ENCODE data around the gene ASIC4. TPM values are rescaled to one million over a fixed set of nuclear protein-coding genes. Genes with fewer than 3 reads are reported as not detected.

The ASIC4 gene
- polyA plus RNA-seq, 6 donors from 2014 or later: not detected

Other genes with a start within 250 kb of the ASIC4 start
- gene DNAJB2, start 235.1 kb upstream of the ASIC4 start, polyA plus RNA-seq (ENCODE audit: low read depth in 6 of 6): 10 to 100 TPM in 1 of 6 donors, 1 to 10 TPM in 5; 1.1 to 12.9 (median 8.8) TPM
- under 1 TPM in 4 of 6 donors, not detected in 2; 0.29 to 0.80 (median 0.59) TPM for gene PTPRN, start 205.1 kb upstream of the ASIC4 start, polyA plus RNA-seq (ENCODE audit: low read depth in 6 of 6)
- gene RESP18, start 181.7 kb upstream of the ASIC4 start, polyA plus RNA-seq (ENCODE audit: low read depth in 6 of 6): not detected
- 10 to 100 TPM; 49.4 to 78.6 (median 56.3) TPM for gene DNPEP, start 126.6 kb upstream of the ASIC4 start, polyA plus RNA-seq (ENCODE audit: low read depth in 6 of 6)
- not detected for gene DES, start 96.1 kb upstream of the ASIC4 start, polyA plus RNA-seq (ENCODE audit: low read depth in 6 of 6)
- gene SPEG, start 79.6 kb upstream of the ASIC4 start, polyA plus RNA-seq (ENCODE audit: low read depth in 6 of 6): under 1 TPM in 1 of 6 donors, not detected in 5; 0.18 TPM
- 10 to 100 TPM; 18.2 to 38.8 (median 22.9) TPM for gene GMPPA, start 15.6 kb upstream of the ASIC4 start, polyA plus RNA-seq (ENCODE audit: low read depth in 6 of 6)
- gene CHPF, start 29.3 kb downstream of the ASIC4 start, polyA plus RNA-seq (ENCODE audit: low read depth in 6 of 6): 1 to 10 TPM in 1 of 6 donors, under 1 TPM in 5; 0.17 to 5.0 (median 0.41) TPM
- 1 to 10 TPM in 1 of 6 donors, not detected in 5; 1.2 TPM for gene TMEM198, start 29.5 kb downstream of the ASIC4 start, polyA plus RNA-seq (ENCODE audit: low read depth in 6 of 6)
- not detected for gene OBSL1, start 57.1 kb downstream of the ASIC4 start, polyA plus RNA-seq (ENCODE audit: low read depth in 6 of 6)
- gene INHA, start 57.8 kb downstream of the ASIC4 start, polyA plus RNA-seq (ENCODE audit: low read depth in 6 of 6): not detected
- gene STK11IP, start 83.4 kb downstream of the ASIC4 start, polyA plus RNA-seq (ENCODE audit: low read depth in 6 of 6): 10 to 100 TPM; 11.5 to 16.0 (median 13.5) TPM
- gene SLC4A3, start 113.1 kb downstream of the ASIC4 start, polyA plus RNA-seq (ENCODE audit: low read depth in 6 of 6): not detected